Muscle of back (tissue), 11 donors: ENCODE measurements around the gene TBX18. TPM values are rescaled to one million over a fixed set of nuclear protein-coding genes. Genes with fewer than 3 reads are reported as not detected.

Experiments used
- DNase-seq, 3 donors: peaks; one replicate each; pipeline versions ENCODE4 v3.0.0 to v3.0.0-alpha.2; 2013
- polyA plus RNA-seq, 10 donors: library from polyadenylated mRNA; unstranded; fragments of 120-200 nt; gene quantifications; one replicate each; pipeline ENCODE4 v1.2.1, GENCODE V29; 2013; ENCODE audit not compliant: insufficient read length in 10 of 10

TBX18 gene
- polyA plus RNA-seq, 10 donors, result 9.2 to 30.6 (median 12.8) TPM

GRCh38 chr6:84752118-84752850 is 12.1 kb downstream of the TBX18 start:
- DNase-seq, result no peak

GRCh38 chr6:84749181-84749580 is 15.2 kb downstream of the TBX18 start:
- DNase-seq, result no peak

GRCh38 chr6:84748376-84748775 is 16.0 kb downstream of the TBX18 start:
- no peak for DNase-seq

GRCh38 chr6:84743616-84744015 is 20.8 kb downstream of the TBX18 start:
- DNase-seq, result peak in 1 of 3 donors; percentile 59

GRCh38 chr6:84740385-84740784 is 24.0 kb downstream of the TBX18 start:
- DNase-seq, result no peak

GRCh38 chr6:84739866-84740208 is 24.6 kb downstream of the TBX18 start:
- DNase-seq, result no peak

GRCh38 chr6:84738996-84739865 is 25.2 kb downstream of the TBX18 start:
- DNase-seq, result no peak

GRCh38 chr6:84733889-84734288 is 30.5 kb downstream of the TBX18 start:
- no peak for DNase-seq

- DNase-seq, result no peak
These were observed 32.5 kb downstream of the TBX18 start for GRCh38 chr6:84731901-84732300.

- DNase-seq, result no peak
These were observed 33.0 kb downstream of the TBX18 start for GRCh38 chr6:84731401-84731800.

- no peak for DNase-seq
These were observed 35.8 kb downstream of the TBX18 start for GRCh38 chr6:84728602-84729001.

GRCh38 chr6:84719152-84719551 is 45.2 kb downstream of the TBX18 start:
- no peak for DNase-seq

- DNase-seq, result no peak
These were observed 46.1 kb downstream of the TBX18 start for GRCh38 chr6:84718038-84718955.

- no peak for DNase-seq
These were observed 55.3 kb downstream of the TBX18 start for GRCh38 chr6:84709121-84709520.

- DNase-seq, result peak; percentile 9 to 58 (median 20)
These were observed 57.2 kb downstream of the TBX18 start for GRCh38 chr6:84707171-84707570.

GRCh38 chr6:84696166-84696565 is 68.2 kb downstream of the TBX18 start:
- DNase-seq, result peak in 2 of 3 donors; percentile 13 to 16

- DNase-seq, result no peak
These were observed 72.3 kb downstream of the TBX18 start for GRCh38 chr6:84691978-84692623.

- peak; percentile 22 to 69 (median 62) for DNase-seq
These were observed 76.1 kb downstream of the TBX18 start for GRCh38 chr6:84688141-84688873.

GRCh38 chr6:84687431-84687830 is 77.0 kb downstream of the TBX18 start:
- DNase-seq, result peak; percentile 19 to 74 (median 44)

GRCh38 chr6:84685983-84686584 is 78.3 kb downstream of the TBX18 start:
- DNase-seq, result no peak
